ENCODE measurements around the gene NFX1.

Gene NFX1

GRCh38 chr9:33265211-33265865, 25.0 kb upstream of the NFX1 start:
- no peak for TF ChIP-seq CTCF (conservative IDR thresholded peaks at IDR 0.05; ENCODE audit: control insufficient read depth, insufficient read depth, low read depth, low read length)
- peak overlapping the region; percentile 77 for H3K4me3 ChIP-seq (ENCODE audit: control insufficient read depth, low read depth, low read length)
- DNase-seq (ENCODE audit: low read depth) = no peak

DNA sequence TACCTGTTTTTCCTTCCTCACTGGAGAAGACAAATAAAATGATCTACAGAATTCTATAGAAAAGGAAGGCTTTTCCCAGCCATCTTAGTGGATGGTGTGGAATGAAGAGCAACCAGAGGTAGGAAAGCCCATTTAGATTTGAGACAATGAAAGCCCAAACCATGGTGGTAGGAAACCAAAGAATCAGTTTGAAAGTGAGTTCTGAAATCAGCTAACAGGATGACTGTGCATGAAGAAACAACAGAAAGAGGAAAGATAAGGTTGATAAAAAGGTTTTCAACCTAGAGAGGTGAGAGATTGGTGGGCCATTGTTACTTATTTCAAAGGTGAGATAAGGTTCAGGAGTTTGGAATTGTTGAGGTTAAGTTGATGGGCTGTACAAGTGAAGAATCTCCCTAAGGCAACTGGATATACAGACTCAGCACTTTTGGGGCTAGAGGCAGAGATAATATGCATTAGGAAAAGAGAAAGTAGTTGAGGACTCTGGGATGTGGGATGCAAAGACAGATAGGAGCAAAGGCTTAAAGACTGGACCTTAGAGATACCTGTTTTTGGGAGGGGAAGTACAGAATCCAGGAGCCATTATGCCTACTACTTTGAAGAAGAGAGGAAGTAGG, 23.1 kb upstream of the NFX1 start:
- no peak overlapping the region for H3K4me3 ChIP-seq (ENCODE audit: control insufficient read depth, low read depth, low read length)
- TF ChIP-seq CTCF (conservative IDR thresholded peaks at IDR 0.05; ENCODE audit: control insufficient read depth, insufficient read depth, low read depth, low read length) = no peak
- DNase-seq (ENCODE audit: low read depth) = no peak

GRCh38 chr9:33270146-33270545, 20.2 kb upstream of the NFX1 start:
- DNase-seq (ENCODE audit: low read depth) = no peak
- TF ChIP-seq CTCF (conservative IDR thresholded peaks at IDR 0.05; ENCODE audit: control insufficient read depth, insufficient read depth, low read depth, low read length) = no peak
- no peak overlapping the region for H3K4me3 ChIP-seq (ENCODE audit: control insufficient read depth, low read depth, low read length)

GRCh38 chr9:33272061-33272460, 18.3 kb upstream of the NFX1 start:
- no peak for TF ChIP-seq CTCF (conservative IDR thresholded peaks at IDR 0.05; ENCODE audit: control insufficient read depth, insufficient read depth, low read depth, low read length)
- DNase-seq (ENCODE audit: low read depth) = no peak
- H3K4me3 ChIP-seq (ENCODE audit: control insufficient read depth, low read depth, low read length) = no peak overlapping the region

- no peak for TF ChIP-seq CTCF (conservative IDR thresholded peaks at IDR 0.05; ENCODE audit: control insufficient read depth, insufficient read depth, low read depth, low read length)
- DNase-seq (ENCODE audit: low read depth) = no peak
- no peak overlapping the region for H3K4me3 ChIP-seq (ENCODE audit: control insufficient read depth, low read depth, low read length)
Observed at GRCh38 chr9:33273266-33273971, 16.9 kb upstream of the NFX1 start.

DNA sequence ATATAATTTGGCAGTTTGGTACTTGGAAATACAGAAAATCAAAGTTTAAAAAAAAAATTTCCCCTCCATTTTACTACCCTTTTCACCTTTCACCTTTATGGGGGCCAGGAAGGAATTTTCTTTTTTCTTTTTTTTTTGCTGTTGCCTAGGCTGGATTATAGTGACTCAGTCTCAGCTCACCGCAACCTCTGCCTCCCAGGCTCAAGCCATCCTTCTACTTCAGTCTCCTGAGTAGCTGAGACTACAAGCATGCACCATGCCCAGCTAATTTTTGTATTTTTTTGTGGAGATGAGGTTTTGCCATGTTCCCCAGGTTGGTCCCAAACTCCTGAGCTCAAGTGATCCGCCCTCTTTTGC, 16.4 kb upstream of the NFX1 start:
- no peak for DNase-seq (ENCODE audit: low read depth)
- H3K4me3 ChIP-seq (ENCODE audit: control insufficient read depth, low read depth, low read length) = no peak overlapping the region

More for the DNA sequence above, 16.4 kb upstream of the NFX1 start:
- TF ChIP-seq CTCF (conservative IDR thresholded peaks at IDR 0.05; ENCODE audit: control insufficient read depth, insufficient read depth, low read depth, low read length) = no peak
